ENCODE results near the gene NIPAL3. TPM values are rescaled to one million over a fixed set of nuclear protein-coding genes. Genes with fewer than 3 reads are reported as not detected.

NIPAL3 gene
- total RNA-seq, 2 experiments from 2014 or later: 38.1 to 41.4 TPM

- CTCF ChIA-PET: interaction anchor here (0.7 to 11.7 kb wide), 8 partner anchors 16 to 233 kb away, joined by 3 to 100 read pairs (median 8); partner anchors contain the start of gene NIPAL3
- no peak for ATAC-seq
- DNase-seq: no peak
- no peak overlapping the region for H3K4me3 Mint-ChIP-seq
- H3K27ac Mint-ChIP-seq: no peak overlapping the region
- no peaks in the 10 kb centered on the region for H3K27me3 Mint-ChIP-seq
- peaks cover 7% of the 10 kb centered on the region for H3K36me3 Mint-ChIP-seq (ENCODE audit: low read depth)
- H3K4me1 Mint-ChIP-seq: peaks cover 29% of the 10 kb centered on the region
- intact Hi-C loops (cut with DNase I, micrococcal nuclease): no loop called here
- H3K9me3 Mint-ChIP-seq (ENCODE audit: low read depth): no peaks in the 10 kb centered on the region
- POLR2A ChIA-PET: no interaction called here
Observed at GRCh38 chr1:24383381-24383940, 32.1 kb upstream of the NIPAL3 start.

- peaks cover 7% of the 10 kb centered on the region for H3K36me3 Mint-ChIP-seq (ENCODE audit: low read depth)
- no peaks in the 10 kb centered on the region for H3K9me3 Mint-ChIP-seq (ENCODE audit: low read depth)
- peak overlapping the region; percentile 44 for H3K27ac Mint-ChIP-seq
- DNase-seq (peak; percentile 76), ATAC-seq (peak; percentile 91)
- POLR2A ChIA-PET: no interaction called here
- intact Hi-C loops (cut with DNase I, micrococcal nuclease): loop anchor here (1.0 to 2.0 kb wide), 4 partner anchors 19 to 62 kb away; no protein-coding TSS in a partner anchor
- peaks cover 29% of the 10 kb centered on the region for H3K4me1 Mint-ChIP-seq
- CTCF ChIA-PET: interaction anchor here (0.6 to 11.7 kb wide), 19 partner anchors 9 to 310 kb away, joined by 3 to 100 read pairs (median 3); partner anchors contain the start of genes NIPAL3 and STPG1
- H3K27me3 Mint-ChIP-seq: no peaks in the 10 kb centered on the region
- H3K4me3 Mint-ChIP-seq: no peak overlapping the region
Observed at GRCh38 chr1:24384251-24385090, 31.1 kb upstream of the NIPAL3 start.

- Mint-ChIP-seq H3K27ac (peak overlapping the region; percentile 55), H3K9me3 (ENCODE audit: low read depth) (no peaks in the 10 kb centered on the region), H3K36me3 (ENCODE audit: low read depth) (peaks cover 7% of the 10 kb centered on the region), H3K4me3 (no peak overlapping the region), H3K27me3 (no peaks in the 10 kb centered on the region), H3K4me1 (peaks cover 29% of the 10 kb centered on the region)
- intact Hi-C loops (cut with DNase I, micrococcal nuclease): loop anchor here in 1 of 2 experiments (2.0 kb wide), 1 partner anchor 63 kb away; no protein-coding TSS in a partner anchor
- peak; percentile 57 for ATAC-seq
- ChIA-PET POLR2A (interaction anchor here (0.6 to 0.7 kb wide), 2 partner anchors 8 to 151 kb away, joined by 3 read pairs; no protein-coding TSS in a partner anchor), CTCF (interaction anchor here (0.6 to 11.7 kb wide), 20 partner anchors 12 to 255 kb away, joined by 3 to 100 read pairs (median 3); partner anchors contain the start of gene NIPAL3)
- DNase-seq: peak; percentile 69
Observed at GRCh38 chr1:24385160-24385940, 30.3 kb upstream of the NIPAL3 start.

- CTCF ChIA-PET: interaction anchor here (0.5 to 11.7 kb wide), 12 partner anchors 17 to 255 kb away, joined by 3 to 100 read pairs (median 4); no protein-coding TSS in a partner anchor
- Mint-ChIP-seq H3K27me3 (no peaks in the 10 kb centered on the region), H3K4me1 (peaks cover 33% of the 10 kb centered on the region), H3K36me3 (ENCODE audit: low read depth) (peaks cover 8% of the 10 kb centered on the region), H3K27ac (no peak overlapping the region), H3K4me3 (no peak overlapping the region), H3K9me3 (ENCODE audit: low read depth) (no peaks in the 10 kb centered on the region)
- intact Hi-C loops (cut with DNase I, micrococcal nuclease): no loop called here
- POLR2A ChIA-PET: no interaction called here
- ATAC-seq (no peak), DNase-seq (no peak)
Observed at GRCh38 chr1:24386241-24386640, 29.4 kb upstream of the NIPAL3 start.

- CTCF ChIA-PET: interaction anchor here (0.5 to 11.7 kb wide), 5 partner anchors 64 to 233 kb away, joined by 3 to 100 read pairs (median 4); no protein-coding TSS in a partner anchor
- intact Hi-C loops (cut with DNase I, micrococcal nuclease): no loop called here
- Mint-ChIP-seq H3K4me1 (peaks cover 39% of the 10 kb centered on the region), H3K27ac (no peak overlapping the region), H3K27me3 (no peaks in the 10 kb centered on the region), H3K4me3 (no peak overlapping the region), H3K9me3 (ENCODE audit: low read depth) (no peaks in the 10 kb centered on the region), H3K36me3 (ENCODE audit: low read depth) (peaks cover 8% of the 10 kb centered on the region)
- POLR2A ChIA-PET: no interaction called here
- DNase-seq (no peak), ATAC-seq (no peak)
Observed at GRCh38 chr1:24386931-24387330, 28.7 kb upstream of the NIPAL3 start.

- Mint-ChIP-seq H3K27me3 (no peaks in the 10 kb centered on the region), H3K4me1 (peaks cover 47% of the 10 kb centered on the region), H3K36me3 (ENCODE audit: low read depth) (peaks cover 8% of the 10 kb centered on the region), H3K9me3 (ENCODE audit: low read depth) (no peaks in the 10 kb centered on the region), H3K27ac (no peak overlapping the region), H3K4me3 (no peak overlapping the region)
- DNase-seq: no peak
- POLR2A ChIA-PET: no interaction called here
- intact Hi-C loops (cut with DNase I, micrococcal nuclease): no loop called here
- ATAC-seq: no peak
- CTCF ChIA-PET: interaction anchor here (0.7 to 11.7 kb wide), 3 partner anchors 111 to 198 kb away, joined by 3 to 100 read pairs (median 4); no protein-coding TSS in a partner anchor
Observed at GRCh38 chr1:24387636-24388175, 27.9 kb upstream of the NIPAL3 start.

GRCh38 chr1:24388331-24388885 is 27.2 kb upstream of the NIPAL3 start:
- Mint-ChIP-seq H3K36me3 (ENCODE audit: low read depth) (peaks cover 7% of the 10 kb centered on the region), H3K4me3 (no peak overlapping the region), H3K27me3 (no peaks in the 10 kb centered on the region), H3K9me3 (ENCODE audit: low read depth) (no peaks in the 10 kb centered on the region), H3K27ac (no peak overlapping the region), H3K4me1 (peaks cover 54% of the 10 kb centered on the region)
- ChIA-PET POLR2A (interaction anchor here (0.7 kb wide), 1 partner anchor 189 kb away, joined by 4 read pairs; no protein-coding TSS in a partner anchor), CTCF (interaction anchor here (0.7 to 11.7 kb wide), 3 partner anchors 111 to 203 kb away, joined by 3 to 100 read pairs (median 4); no protein-coding TSS in a partner anchor)
- DNase-seq: no peak
- no peak for ATAC-seq
- intact Hi-C loops (cut with DNase I, micrococcal nuclease): no loop called here

- H3K36me3 Mint-ChIP-seq (ENCODE audit: low read depth): peaks cover 5% of the 10 kb centered on the region
- intact Hi-C loops (cut with DNase I, micrococcal nuclease): no loop called here
- ATAC-seq (no peak), DNase-seq (no peak)
- H3K9me3 Mint-ChIP-seq (ENCODE audit: low read depth): no peaks in the 10 kb centered on the region
- H3K27ac Mint-ChIP-seq: no peak overlapping the region
- no peak overlapping the region for H3K4me3 Mint-ChIP-seq
- ChIA-PET POLR2A (no interaction called here), CTCF (interaction anchor here (11.7 kb wide), 1 partner anchor 190 kb away, joined by 100 read pairs; no protein-coding TSS in a partner anchor)
- H3K27me3 Mint-ChIP-seq: no peaks in the 10 kb centered on the region
- H3K4me1 Mint-ChIP-seq: peaks cover 56% of the 10 kb centered on the region
Observed at GRCh38 chr1:24389231-24389678, 26.3 kb upstream of the NIPAL3 start.

- ATAC-seq (peak; percentile 54), DNase-seq (peak; percentile 82)
- H3K4me3 Mint-ChIP-seq: peak overlapping the region; percentile 52
- H3K4me1 Mint-ChIP-seq: peaks cover 47% of the 10 kb centered on the region
- intact Hi-C loops (cut with DNase I, micrococcal nuclease): loop anchor here (1.0 to 10.0 kb wide), 3 partner anchors 69 to 616 kb away; partner anchors contain the start of gene PITHD1 (in 1 of the 2)
- H3K27ac Mint-ChIP-seq: peak overlapping the region; percentile 85
- CTCF ChIA-PET: interaction anchor here (0.6 to 7.1 kb wide), 75 partner anchors 9 to 1466 kb away, joined by 3 to 335 read pairs (median 4); partner anchors contain the start of genes IFNLR1, NCMAP, NIPAL3 and STPG1
- H3K36me3 Mint-ChIP-seq (ENCODE audit: low read depth): peaks cover 5% of the 10 kb centered on the region
- no peaks in the 10 kb centered on the region for H3K9me3 Mint-ChIP-seq (ENCODE audit: low read depth)
- POLR2A ChIA-PET: interaction anchor here (0.6 to 1.2 kb wide), 7 partner anchors 25 to 241 kb away, joined by 3 to 6 read pairs (median 3); partner anchors contain the start of gene NIPAL3
- no peaks in the 10 kb centered on the region for H3K27me3 Mint-ChIP-seq
Observed at GRCh38 chr1:24390924-24391782, 24.4 kb upstream of the NIPAL3 start.

All from activated CD4-positive, alpha-beta T cell treated with anti-CD3 and anti-CD28 coated beads for 36 hours (primary cell).